ENCODE results near the gene OTOA.
"Not testable (repeated sequence)": the region's sequence is repeated elsewhere in the genome, so short reads cannot be mapped to it uniquely, and the experiment has no call there.

Gene OTOA

GRCh38 chr16:21649826-21650406 lies 13.9 kb upstream of the OTOA start:
- H3K27ac Mint-ChIP-seq, H3K27me3 Mint-ChIP-seq, H3K4me3 Mint-ChIP-seq, ATAC-seq, H3K9me3 Mint-ChIP-seq, H3K36me3 Mint-ChIP-seq: not testable (repeated sequence)
- peaks cover 77% of the 10 kb centered on the region for H3K4me1 Mint-ChIP-seq

DNA sequence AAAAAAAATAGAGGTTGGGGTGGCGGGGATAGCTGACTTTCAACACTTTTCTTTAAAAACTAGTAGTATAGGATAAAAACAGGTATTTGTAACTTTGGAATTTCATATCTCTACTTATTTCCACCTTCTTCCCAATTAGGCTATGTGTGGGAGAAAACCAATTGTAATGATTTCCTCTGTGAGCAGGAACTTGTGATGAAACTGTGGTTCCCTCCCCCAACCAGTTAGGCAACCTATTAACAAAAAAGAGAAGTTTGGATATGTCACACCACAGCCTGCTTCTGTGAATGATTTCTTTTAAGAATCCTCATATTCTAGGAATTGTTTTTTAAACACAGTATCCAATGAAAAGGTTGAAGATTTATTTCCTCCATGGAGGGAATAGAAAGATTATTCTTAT lies 13.2 kb upstream of the OTOA start:
- H3K36me3 Mint-ChIP-seq: peaks cover 11% of the 10 kb centered on the region
- H3K27me3 Mint-ChIP-seq: no peaks in the 10 kb centered on the region
- H3K4me3 Mint-ChIP-seq: no peak overlapping the region
- H3K27ac Mint-ChIP-seq: no peak overlapping the region
- H3K4me1 Mint-ChIP-seq: peaks cover 75% of the 10 kb centered on the region
- no peaks in the 10 kb centered on the region for H3K9me3 Mint-ChIP-seq
- no peak for ATAC-seq

DNA sequence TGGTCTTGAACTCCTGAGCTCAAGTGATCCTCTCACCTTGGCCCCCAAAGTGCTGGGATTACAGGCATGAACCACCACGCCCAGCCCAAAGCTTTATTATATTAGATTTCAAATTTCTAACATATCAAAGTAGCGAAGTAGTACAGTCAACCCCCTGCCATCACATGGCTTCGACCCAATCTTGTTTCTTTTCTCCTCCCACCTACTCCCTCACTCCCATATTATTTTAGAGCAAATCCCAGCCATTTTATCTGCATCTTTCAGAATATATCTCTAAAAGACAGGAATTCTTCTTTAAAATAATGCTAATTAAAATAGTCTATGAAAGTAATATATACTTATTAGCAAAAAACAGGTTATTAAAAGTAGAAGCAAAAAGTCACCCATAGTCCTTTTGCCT lies 12.3 kb upstream of the OTOA start:
- ATAC-seq: no peak

DNA sequence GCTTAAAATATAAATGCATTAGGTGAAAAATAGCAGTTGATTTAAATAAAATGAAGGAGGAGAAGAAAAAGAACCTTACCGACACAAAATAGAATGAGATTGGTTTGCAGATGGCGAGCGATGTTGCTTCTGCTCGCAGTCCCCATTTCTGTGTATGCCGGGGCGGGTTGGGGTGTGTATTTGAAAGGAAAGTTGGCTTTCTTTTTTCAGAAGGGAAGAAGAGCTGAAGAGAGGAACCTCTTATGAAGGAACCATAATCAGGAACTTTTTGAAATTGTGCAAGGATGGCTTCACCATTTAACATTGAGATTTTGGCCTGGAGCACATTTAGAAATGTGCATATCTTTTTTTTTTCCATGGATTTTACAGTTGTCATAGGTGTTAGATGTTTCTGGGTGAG lies 11.3 kb upstream of the OTOA start, which contains the start of gene IGSF6:
IGSF6 (minus strand) TSS at position 156 of the 400 bp plus-strand sequence; CDS start at position 146, 10 bp downstream.
- no peak within 1 kb of the TSS for H3K27ac Mint-ChIP-seq
- no peaks in the 10 kb centered on the region for H3K9me3 Mint-ChIP-seq
- no peak for ATAC-seq
- peaks cover 72% of the 10 kb centered on the region for H3K4me1 Mint-ChIP-seq
- peaks cover 16% of the 10 kb centered on the region for H3K36me3 Mint-ChIP-seq
- H3K4me3 Mint-ChIP-seq: no peak within 1 kb of the TSS
- H3K27me3 Mint-ChIP-seq: no peaks in the 10 kb centered on the region

More for the DNA sequence above, 12.3 kb upstream of the OTOA start:
- no peaks in the 10 kb centered on the region for H3K9me3 Mint-ChIP-seq
- H3K36me3 Mint-ChIP-seq: peaks cover 16% of the 10 kb centered on the region
- peaks cover 72% of the 10 kb centered on the region for H3K4me1 Mint-ChIP-seq
- H3K27me3 Mint-ChIP-seq: no peaks in the 10 kb centered on the region
- H3K4me3 Mint-ChIP-seq: no peak overlapping the region
- H3K27ac Mint-ChIP-seq: no peak overlapping the region

DNA sequence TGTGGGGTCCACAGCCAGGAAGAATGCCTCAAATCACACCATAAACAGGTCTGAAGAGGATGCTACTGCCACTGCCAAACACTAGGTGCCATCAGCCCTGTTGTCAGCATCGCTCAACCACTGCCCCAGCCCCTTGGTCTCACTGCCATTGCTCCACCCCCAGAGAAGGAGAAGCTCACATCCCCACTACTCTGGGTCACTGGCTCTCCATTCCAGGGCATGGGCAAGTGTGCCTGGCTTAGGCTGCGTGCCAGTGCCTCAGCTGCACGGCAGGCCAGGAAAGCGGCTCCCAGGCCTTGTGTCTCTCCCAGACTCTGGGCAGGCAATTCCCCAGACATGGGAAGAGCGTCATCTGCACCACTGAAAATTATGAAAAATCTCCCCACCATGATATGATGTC lies 10.2 kb upstream of the OTOA start:
- H3K27ac Mint-ChIP-seq: peak overlapping the region; percentile 62
- H3K4me3 Mint-ChIP-seq: no peak overlapping the region
- H3K9me3 Mint-ChIP-seq: no peaks in the 10 kb centered on the region
- no peaks in the 10 kb centered on the region for H3K27me3 Mint-ChIP-seq
- peaks cover 72% of the 10 kb centered on the region for H3K4me1 Mint-ChIP-seq
- ATAC-seq: no peak
- peaks cover 16% of the 10 kb centered on the region for H3K36me3 Mint-ChIP-seq

- ATAC-seq: no peak
- Mint-ChIP-seq H3K4me1 (peaks cover 75% of the 10 kb centered on the region), H3K27me3 (no peaks in the 10 kb centered on the region), H3K27ac (peak overlapping the region; percentile 62), H3K4me3 (no peak overlapping the region), H3K36me3 (peaks cover 16% of the 10 kb centered on the region), H3K9me3 (no peaks in the 10 kb centered on the region)
Observed at GRCh38 chr16:21654466-21654865, 9.3 kb upstream of the OTOA start.

- no peaks in the 10 kb centered on the region for H3K9me3 Mint-ChIP-seq
- no peaks in the 10 kb centered on the region for H3K27me3 Mint-ChIP-seq
- no peak overlapping the region for H3K4me3 Mint-ChIP-seq
- no peak for ATAC-seq
- H3K27ac Mint-ChIP-seq: peak overlapping the region; percentile 62
- H3K36me3 Mint-ChIP-seq: peaks cover 16% of the 10 kb centered on the region
- peaks cover 78% of the 10 kb centered on the region for H3K4me1 Mint-ChIP-seq
Observed at GRCh38 chr16:21654881-21655280, 8.9 kb upstream of the OTOA start.

GRCh38 chr16:21656795-21657768 lies 6.7 kb upstream of the OTOA start:
- H3K27ac Mint-ChIP-seq: peak overlapping the region; percentile 75
- peaks cover 16% of the 10 kb centered on the region for H3K36me3 Mint-ChIP-seq
- H3K27me3 Mint-ChIP-seq: no peaks in the 10 kb centered on the region
- H3K4me1 Mint-ChIP-seq: peaks cover 86% of the 10 kb centered on the region
- no peaks in the 10 kb centered on the region for H3K9me3 Mint-ChIP-seq
- ATAC-seq: peak; percentile 94
- H3K4me3 Mint-ChIP-seq: peak overlapping the region; percentile 53

- peaks cover 77% of the 10 kb centered on the region for H3K4me1 Mint-ChIP-seq
- H3K4me3 Mint-ChIP-seq: no peak overlapping the region
- ATAC-seq: no peak
- no peaks in the 10 kb centered on the region for H3K27me3 Mint-ChIP-seq
- H3K36me3 Mint-ChIP-seq: peaks cover 16% of the 10 kb centered on the region
- H3K9me3 Mint-ChIP-seq: no peaks in the 10 kb centered on the region
- H3K27ac Mint-ChIP-seq: peak overlapping the region; percentile 75
Observed at GRCh38 chr16:21659124-21659523, 4.6 kb upstream of the OTOA start.

GRCh38 chr16:21664801-21665492 lies 1.2 kb downstream of the OTOA start:
- Mint-ChIP-seq H3K4me1 (peaks cover 26% of the 10 kb centered on the region), H3K27ac (no peak overlapping the region), H3K27me3 (no peaks in the 10 kb centered on the region), H3K9me3 (no peaks in the 10 kb centered on the region), H3K4me3 (no peak overlapping the region), H3K36me3 (no peaks in the 10 kb centered on the region)
- no peak for ATAC-seq

- Mint-ChIP-seq H3K4me3 (no peak overlapping the region), H3K27ac (no peak overlapping the region), H3K9me3 (no peaks in the 10 kb centered on the region), H3K4me1 (peaks cover 19% of the 10 kb centered on the region), H3K27me3 (peaks cover 11% of the 10 kb centered on the region), H3K36me3 (no peaks in the 10 kb centered on the region)
- ATAC-seq: no peak
Observed at GRCh38 chr16:21666772-21667171, 3.0 kb downstream of the OTOA start.

GRCh38 chr16:21667575-21667974 lies 3.8 kb downstream of the OTOA start:
- ATAC-seq: no peak

DNA sequence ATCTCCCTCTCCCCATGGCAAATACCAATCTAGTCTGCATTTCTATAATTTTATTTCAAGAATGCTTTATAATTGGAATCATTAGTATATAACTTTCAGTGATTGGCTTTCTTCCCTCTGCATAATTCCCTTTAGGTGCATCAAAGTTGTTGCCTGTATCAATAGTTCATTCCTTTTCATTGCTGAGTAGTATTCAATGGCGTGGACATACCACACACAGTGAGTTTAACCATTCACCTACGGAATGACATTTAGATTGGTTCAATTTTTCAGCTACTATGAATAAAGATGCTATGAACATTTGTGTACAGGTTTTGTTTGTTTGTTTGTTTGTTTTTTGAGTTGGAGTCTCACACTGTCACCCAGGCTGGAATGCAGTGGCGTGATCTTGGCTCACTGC lies 9.7 kb downstream of the OTOA start:
- Mint-ChIP-seq H3K4me1 (peaks cover 7% of the 10 kb centered on the region), H3K36me3 (no peaks in the 10 kb centered on the region), H3K27me3 (peaks cover 11% of the 10 kb centered on the region), H3K9me3 (peaks cover 3% of the 10 kb centered on the region), H3K27ac (no peak overlapping the region), H3K4me3 (no peak overlapping the region)
- ATAC-seq: no peak

More at GRCh38 chr16:21667575-21667974, 3.8 kb downstream of the OTOA start:
- H3K36me3 Mint-ChIP-seq: no peaks in the 10 kb centered on the region
- no peaks in the 10 kb centered on the region for H3K9me3 Mint-ChIP-seq
- no peak overlapping the region for H3K27ac Mint-ChIP-seq
- peaks cover 13% of the 10 kb centered on the region for H3K4me1 Mint-ChIP-seq
- H3K27me3 Mint-ChIP-seq: peaks cover 11% of the 10 kb centered on the region
- no peak overlapping the region for H3K4me3 Mint-ChIP-seq

DNA sequence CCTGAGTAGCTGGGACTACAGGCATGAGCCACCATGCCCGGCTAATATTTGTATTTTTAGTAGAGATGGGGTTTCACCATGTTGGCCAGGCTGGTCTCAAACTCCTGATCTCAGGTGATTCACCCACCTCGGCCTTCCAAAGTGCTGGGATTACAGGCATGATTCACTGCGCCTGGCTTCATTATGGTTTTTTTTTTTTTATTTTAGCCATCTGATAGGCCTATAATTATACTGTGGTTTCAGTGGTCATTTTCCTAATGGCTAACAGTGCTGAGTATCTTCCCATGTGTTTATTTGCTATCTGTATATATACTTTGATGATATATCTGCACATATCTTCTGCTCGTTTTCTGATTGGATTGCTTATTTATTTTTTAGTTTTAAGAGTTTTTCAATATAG lies 10.7 kb downstream of the OTOA start:
- peaks cover 11% of the 10 kb centered on the region for H3K27me3 Mint-ChIP-seq
- H3K4me3 Mint-ChIP-seq, H3K27ac Mint-ChIP-seq, H3K4me1 Mint-ChIP-seq, H3K9me3 Mint-ChIP-seq, ATAC-seq, H3K36me3 Mint-ChIP-seq: not testable (repeated sequence)

DNA sequence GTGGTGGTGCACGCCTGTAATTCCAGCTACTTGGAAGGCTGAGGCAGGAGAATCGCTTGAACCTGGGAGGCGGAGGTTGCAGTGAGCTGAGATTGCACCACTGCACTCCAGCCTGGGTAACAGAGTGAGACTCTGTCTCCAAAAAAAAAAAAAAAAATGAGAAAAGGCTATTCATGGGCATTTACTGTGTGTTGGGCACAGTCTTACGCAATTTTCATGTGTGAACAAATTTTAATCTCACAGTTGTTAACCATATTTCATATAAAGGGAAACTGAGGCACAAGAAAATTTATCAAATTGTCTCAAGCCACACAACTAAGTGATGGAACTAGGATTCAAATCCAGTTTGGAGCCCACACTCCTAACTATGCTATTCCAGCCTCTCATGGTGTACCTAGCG lies 16.9 kb downstream of the OTOA start:
- H3K4me1 Mint-ChIP-seq, H3K27ac Mint-ChIP-seq, H3K4me3 Mint-ChIP-seq, H3K9me3 Mint-ChIP-seq, H3K36me3 Mint-ChIP-seq, ATAC-seq: not testable (repeated sequence)
- H3K27me3 Mint-ChIP-seq: peaks cover 25% of the 10 kb centered on the region

Measured in stimulated activated memory B cell treated with anti-CD40 and anti-IgM and Interleukin-4, amounts not matched to agents 10 μg/mL and 1 μg/mL and 100 μg/mL, for 72 hours (primary cell).